Body of pancreas (tissue), 4 donors: ENCODE measurements around the gene KCNAB1.

ENCODE experiments used
- POLR2A ChIP-seq, 3 donors: fragments of 450-650 bp; IDR thresholded peaks; one replicate each; pipeline ENCODE4 v1.6.1; 2016; ENCODE audit warnings: antibody characterized with exemption in 3 of 3, mild to moderate bottlenecking in 2 of 3
- TF ChIP-seq, protein P1 (sequence below), 7 experiments: fragments of 450-650 bp in 4 of 7; fragments of 200-600 bp in 3 of 7; sonication (generic) in 3 of 7; IDR thresholded peaks; one replicate each; pipeline ENCODE4 v1.5.1; 2016 to 2019; ENCODE audit warnings: antibody characterized with exemption in 7 of 7

DNA sequence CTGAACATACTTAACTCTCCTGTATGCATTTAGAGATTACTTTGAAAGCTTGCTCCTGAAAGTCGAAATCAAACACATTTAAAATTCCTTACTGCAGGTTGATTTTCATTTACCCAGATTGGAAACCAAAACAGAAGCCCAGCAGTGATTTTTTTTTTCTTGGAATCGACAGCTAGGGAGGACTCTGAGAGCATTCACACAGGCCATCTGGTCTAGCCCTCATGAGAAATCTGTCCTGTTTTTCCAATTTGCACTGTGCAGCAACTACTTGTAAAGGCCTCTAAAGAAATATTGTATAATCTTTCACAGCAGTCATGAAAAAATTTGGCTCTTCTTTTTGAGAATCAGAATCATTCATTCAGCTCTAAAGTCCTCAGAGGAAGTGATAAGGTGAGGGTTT is 179.2 kb downstream of the KCNAB1 start:
- TF ChIP-seq, protein P1, sequence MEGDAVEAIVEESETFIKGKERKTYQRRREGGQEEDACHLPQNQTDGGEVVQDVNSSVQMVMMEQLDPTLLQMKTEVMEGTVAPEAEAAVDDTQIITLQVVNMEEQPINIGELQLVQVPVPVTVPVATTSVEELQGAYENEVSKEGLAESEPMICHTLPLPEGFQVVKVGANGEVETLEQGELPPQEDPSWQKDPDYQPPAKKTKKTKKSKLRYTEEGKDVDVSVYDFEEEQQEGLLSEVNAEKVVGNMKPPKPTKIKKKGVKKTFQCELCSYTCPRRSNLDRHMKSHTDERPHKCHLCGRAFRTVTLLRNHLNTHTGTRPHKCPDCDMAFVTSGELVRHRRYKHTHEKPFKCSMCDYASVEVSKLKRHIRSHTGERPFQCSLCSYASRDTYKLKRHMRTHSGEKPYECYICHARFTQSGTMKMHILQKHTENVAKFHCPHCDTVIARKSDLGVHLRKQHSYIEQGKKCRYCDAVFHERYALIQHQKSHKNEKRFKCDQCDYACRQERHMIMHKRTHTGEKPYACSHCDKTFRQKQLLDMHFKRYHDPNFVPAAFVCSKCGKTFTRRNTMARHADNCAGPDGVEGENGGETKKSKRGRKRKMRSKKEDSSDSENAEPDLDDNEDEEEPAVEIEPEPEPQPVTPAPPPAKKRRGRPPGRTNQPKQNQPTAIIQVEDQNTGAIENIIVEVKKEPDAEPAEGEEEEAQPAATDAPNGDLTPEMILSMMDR (IDR thresholded peaks at IDR 0.05) = no peak
- TF ChIP-seq POLR2A (IDR thresholded peaks at IDR 0.05) = no peak
